T follicular helper cell (primary cell): ENCODE data around the gene OR2A25.
"Not testable (repeated sequence)": the region's sequence is repeated elsewhere in the genome, so short reads cannot be mapped to it uniquely, and the experiment has no call there.

Experiments used
- DNase-seq: peaks from one replicate; pipeline ENCODE4 v3.0.0-alpha.2; 2020; ENCODE audit warnings: low read depth
- total RNA-seq, 2 experiments: gene quantifications; one replicate each; lab custom pipeline; 2026; lab: John Stamatoyannopoulos, UW

Gene OR2A25, protein sequence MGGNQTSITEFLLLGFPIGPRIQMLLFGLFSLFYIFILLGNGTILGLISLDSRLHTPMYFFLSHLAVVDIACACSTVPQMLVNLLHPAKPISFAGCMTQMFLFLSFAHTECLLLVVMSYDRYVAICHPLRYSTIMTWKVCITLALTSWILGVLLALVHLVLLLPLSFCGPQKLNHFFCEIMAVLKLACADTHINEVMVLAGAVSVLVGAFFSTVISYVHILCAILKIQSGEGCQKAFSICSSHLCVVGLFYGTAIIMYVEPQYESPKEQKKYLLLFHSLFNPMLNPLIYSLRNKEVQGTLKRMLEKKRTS
- total RNA-seq = 0 reads per million in 2 experiments

- DNase-seq = no peak
Observed at GRCh38 chr7:144069511-144069910, at the start of gene OR2A25. OR2A25 (plus strand) TSS chr7:144069811; CDS start chr7:144074220, 4,409 bp downstream.

GRCh38 chr7:144020340-144020739, 49.3 kb upstream of the OR2A25 start:
- no peak for DNase-seq

DNA sequence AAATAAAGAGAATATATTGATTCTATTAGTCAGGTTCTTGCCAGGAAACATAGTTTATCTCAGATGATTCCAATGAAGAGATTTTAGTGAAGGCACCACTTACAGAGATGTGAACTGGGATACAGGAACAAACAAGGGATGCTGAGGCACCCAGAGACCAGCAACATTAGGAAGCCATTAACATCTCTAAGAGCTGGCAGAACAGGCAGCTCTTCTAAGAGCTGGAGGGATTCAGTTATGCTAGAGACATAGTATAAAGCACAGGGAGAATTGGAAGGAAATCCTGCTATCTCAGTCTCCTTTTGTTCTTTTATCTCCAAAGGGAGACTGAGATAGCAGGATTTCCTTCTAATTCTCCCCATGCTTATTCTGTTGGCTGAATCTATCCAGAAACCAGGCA, 47.4 kb upstream of the OR2A25 start:
- no peak for DNase-seq

DNA sequence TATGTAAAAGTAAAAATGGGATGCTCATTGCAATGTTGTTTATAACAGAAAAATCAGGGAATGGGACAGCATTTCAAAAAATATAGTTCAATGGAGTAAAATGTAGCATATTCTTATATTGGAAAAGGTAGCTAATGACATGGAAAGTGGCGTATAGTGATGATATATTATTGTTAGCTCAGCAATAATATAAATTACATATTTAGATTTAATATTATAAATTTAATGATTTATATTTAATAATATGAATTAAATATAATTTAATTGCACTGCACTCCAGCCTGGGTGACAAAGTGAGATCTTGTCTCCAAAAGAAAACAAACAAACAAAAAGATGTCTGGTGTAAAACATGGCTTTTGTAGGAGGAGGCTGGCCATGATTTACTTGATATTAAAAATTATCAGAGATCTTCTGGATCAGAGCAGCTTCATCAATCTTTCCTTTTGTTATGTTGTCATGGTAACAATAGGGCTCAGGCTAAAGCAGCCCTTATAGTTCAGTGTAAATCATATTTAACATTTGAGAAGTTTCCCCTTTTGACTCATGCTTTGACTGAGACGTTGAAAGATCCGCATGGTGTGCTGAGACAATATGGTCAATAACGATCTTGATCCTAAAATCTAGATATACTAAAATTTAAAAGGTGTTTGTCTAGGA, 46.3 kb upstream of the OR2A25 start:
- DNase-seq = no peak

GRCh38 chr7:144024213-144024612, 45.4 kb upstream of the OR2A25 start:
- no peak for DNase-seq

GRCh38 chr7:144026203-144026883, 43.3 kb upstream of the OR2A25 start:
- DNase-seq = no peak

DNA sequence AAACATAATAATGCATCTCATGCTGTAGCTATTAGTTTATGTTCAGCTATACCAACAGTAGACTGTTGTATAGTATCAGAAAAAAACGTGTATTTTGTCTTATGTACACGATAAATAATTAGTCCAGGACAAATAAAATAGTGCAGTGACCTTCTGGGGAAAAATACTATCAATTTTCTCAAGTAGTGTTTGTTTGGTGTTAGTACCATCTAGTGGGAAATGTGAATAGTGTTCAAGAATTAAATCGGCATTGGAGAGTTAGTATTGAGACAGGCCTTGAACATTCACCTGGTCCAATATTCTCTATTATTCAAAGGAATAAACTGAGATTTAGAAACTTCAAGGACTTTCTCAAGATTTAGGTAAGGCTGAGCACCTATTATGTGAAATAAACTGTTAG, 42.5 kb upstream of the OR2A25 start:
- DNase-seq = no peak

DNA sequence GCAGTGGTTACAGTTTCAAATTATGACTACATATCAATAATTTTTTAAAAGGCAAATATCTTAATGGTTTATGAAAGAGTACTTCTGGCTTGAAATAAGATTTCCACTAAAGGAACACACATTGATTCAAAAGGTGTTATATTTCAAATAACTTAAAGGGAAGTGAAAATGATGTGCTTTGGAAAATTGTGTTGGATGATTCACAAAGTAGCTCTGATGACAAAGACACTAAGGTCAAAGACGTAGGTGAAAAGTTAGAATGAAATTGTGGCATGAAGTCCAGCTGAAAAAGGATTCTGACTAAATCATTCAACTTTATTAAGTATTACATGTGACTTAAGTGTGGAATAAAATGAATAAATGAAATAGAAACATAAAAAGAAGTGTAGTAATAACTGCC, 41.6 kb upstream of the OR2A25 start:
- DNase-seq = no peak

GRCh38 chr7:144028547-144028946, 41.1 kb upstream of the OR2A25 start:
- no peak for DNase-seq

DNA sequence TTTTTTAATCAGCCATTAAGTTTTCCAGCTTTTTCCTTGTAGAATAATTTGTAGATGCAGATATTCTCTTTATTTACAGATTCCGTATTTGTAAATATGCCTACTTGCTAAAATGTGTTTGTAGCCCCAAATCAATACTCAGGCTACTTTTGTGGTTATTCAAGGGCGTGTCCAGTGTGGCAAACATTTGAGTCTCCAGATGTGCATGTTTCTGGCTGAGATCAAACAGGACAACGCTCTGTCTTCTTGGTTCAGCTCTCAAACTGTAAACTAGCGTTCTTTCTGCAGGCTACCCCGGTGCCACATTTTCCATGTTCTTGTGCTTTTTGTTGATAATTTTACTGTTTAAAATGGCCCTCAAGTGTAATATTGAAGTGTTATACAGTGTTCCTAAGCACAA, 37.1 kb upstream of the OR2A25 start:
- DNase-seq = no peak

DNA sequence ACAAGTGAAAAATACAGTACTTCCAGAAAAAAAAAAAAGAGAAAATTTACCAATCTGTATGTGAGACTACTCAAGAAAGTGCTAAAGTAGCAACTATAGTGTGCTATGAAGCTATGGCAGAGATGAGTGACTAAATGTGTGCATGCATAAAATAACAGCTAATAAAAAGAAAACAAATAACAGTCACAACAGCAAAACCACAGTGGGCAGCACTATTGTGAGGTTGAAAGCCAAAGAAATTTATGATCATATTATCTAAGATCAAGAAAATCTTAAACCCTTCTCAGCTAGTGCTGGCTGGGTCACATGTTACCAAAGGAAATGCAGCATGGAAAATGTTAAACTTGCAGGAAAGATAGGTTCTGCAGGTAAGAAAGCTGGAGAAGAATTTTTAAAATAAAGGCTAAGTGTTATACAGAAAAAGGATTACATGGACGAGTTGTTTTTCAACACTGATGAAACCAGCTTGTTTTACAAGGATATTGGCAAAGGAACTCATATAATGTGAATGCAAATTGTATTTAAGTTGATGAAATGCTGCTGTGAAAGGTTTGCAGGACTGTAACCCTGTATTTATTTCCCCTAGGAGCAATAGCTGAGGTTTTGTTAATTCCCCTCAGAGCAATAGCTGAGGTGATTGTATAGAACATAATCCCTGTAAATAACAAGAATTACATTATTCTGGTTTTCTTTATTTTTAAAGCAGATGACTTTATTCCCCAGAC, 36.5 kb upstream of the OR2A25 start:
- no peak for DNase-seq

GRCh38 chr7:144035385-144035784, 34.2 kb upstream of the OR2A25 start:
- DNase-seq = no peak

GRCh38 chr7:144036302-144036885, 33.2 kb upstream of the OR2A25 start:
- DNase-seq = no peak

DNA sequence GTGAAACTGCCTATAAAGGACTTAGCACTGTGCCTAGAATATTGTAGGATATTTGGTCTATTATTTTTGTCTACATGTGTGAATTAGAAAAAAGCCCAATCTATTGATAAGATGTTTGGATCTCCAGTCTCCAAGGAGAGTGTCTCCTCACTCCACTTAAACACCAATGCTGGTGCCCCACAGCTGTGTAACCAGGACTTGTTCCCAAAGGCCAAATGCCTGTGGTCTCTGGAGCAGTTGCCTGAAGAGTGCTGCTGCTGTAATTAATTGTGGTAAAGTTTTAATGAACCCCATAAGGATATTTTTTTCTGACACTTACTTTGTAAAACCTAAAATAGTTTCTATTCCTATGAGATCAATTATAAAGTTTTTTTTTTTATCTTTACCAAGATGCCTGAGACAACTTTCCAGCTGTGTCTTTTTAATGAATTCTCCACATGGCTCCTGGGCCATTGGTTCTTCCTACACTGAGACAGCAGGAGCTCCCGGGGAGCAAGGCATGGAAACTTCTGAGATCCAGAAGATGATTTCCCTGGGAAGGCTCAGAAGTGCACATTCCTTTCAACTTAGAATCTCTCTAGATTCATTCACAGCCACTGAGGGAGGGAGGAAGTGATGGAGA, 32.1 kb upstream of the OR2A25 start:
- DNase-seq = no peak

DNA sequence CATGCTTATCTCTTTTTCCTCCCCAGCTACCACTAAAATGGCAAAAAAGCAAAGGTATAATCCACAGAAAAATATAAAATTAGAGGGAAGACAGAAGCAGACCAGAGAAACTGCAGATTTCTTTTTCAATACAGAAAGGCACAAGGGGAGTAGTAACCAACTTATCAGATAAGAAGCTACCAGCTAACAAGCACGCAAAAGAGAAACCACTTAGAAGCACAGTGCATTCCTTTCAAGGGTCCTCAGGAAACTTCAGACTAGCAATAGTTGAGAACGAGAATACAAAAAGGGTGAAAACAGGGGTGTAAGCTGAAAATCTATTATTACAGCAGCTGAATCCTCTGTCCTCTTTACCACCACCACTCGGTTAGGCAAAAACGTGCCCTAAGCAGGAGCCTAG, 30.7 kb upstream of the OR2A25 start:
- DNase-seq = no peak

DNA sequence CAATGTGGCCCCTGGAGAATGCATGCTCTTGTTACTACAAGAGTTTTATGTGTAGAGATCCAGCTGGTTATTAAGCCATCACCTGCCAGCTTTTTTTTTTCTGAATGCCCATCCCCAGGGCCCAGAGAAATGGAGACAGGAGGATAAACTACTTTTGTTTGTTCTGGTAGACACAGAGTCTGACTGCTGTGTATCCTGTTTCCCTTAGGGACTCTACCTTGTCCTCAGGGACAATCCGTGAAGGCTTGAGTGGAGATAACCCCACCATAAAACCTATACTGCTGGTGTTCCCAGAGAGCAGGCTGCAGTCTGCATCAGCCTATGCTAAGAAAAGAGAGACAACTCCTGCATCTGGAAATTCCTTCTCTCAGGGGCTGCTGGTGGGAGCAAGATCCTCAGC, 21.0 kb upstream of the OR2A25 start, which contains the start of gene OR2A5:
Gene OR2A5 (plus strand): TSS at position 301 of the 400 bp plus-strand sequence. CDS start 1,454 bp downstream, outside the sequence.
- DNase-seq = no peak

GRCh38 chr7:144049491-144049890, 20.1 kb upstream of the OR2A25 start:
- no peak for DNase-seq

DNA sequence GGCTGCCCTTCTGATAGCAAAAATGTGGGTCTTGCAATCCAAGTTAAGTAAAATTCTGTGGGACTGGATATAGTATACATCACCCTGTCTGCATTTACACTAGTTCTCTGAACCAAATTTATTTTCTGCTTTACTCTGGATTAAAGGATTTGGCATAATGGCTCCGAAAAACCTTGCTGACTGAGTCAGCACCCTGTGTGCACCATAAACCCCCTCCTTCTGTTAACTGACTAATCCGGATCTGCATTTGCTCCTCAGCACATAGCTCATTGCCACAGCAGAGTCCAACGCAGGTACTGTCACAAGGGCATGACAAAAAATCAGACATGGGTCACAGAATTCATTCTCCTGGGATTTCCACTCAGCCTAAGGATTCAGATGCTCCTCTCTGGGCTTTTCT, 19.5 kb upstream of the OR2A25 start:
- DNase-seq = no peak

DNA sequence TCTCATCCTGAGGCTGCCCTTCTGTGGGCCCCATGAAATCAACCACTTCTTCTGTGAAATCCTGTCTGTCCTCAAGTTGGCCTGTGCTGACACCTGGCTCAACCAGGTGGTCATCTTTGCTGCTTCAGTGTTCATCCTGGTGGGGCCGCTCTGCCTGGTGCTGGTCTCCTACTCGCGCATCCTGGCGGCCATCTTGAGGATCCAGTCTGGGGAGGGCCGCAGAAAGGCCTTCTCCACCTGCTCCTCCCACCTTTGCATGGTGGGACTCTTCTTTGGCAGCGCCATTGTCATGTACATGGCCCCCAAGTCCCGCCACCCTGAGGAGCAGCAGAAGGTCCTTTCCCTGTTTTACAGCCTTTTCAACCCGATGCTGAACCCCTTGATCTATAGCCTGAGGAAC, 18.7 kb upstream of the OR2A25 start:
- not testable (repeated sequence) for DNase-seq

- DNase-seq = no peak
Observed at GRCh38 chr7:144057954-144058353, 11.7 kb upstream of the OR2A25 start.

GRCh38 chr7:144063710-144064109, 5.9 kb upstream of the OR2A25 start:
- DNase-seq = no peak
